ENCODE data around the gene GULP1.

DNA sequence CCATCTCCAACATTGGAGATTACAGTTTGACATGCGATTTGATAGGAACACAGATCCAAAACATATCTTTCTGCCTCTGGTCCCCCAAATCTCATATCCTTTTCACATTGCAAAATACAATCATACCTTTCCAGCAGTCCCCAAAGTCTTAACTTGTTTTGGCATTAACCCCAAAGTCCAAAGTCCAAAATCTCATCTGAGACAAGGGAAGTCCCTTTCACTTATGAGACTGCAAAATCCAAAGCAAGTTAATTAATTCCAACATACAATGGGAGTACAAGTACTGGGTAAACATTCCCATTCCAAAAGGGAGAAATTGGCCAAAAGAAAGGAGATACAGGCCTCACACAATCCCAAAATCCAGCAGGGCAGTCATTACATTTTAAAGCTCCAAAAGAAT is 265.4 kb downstream of the GULP1 start:
- TF ChIP-seq, protein P1, sequence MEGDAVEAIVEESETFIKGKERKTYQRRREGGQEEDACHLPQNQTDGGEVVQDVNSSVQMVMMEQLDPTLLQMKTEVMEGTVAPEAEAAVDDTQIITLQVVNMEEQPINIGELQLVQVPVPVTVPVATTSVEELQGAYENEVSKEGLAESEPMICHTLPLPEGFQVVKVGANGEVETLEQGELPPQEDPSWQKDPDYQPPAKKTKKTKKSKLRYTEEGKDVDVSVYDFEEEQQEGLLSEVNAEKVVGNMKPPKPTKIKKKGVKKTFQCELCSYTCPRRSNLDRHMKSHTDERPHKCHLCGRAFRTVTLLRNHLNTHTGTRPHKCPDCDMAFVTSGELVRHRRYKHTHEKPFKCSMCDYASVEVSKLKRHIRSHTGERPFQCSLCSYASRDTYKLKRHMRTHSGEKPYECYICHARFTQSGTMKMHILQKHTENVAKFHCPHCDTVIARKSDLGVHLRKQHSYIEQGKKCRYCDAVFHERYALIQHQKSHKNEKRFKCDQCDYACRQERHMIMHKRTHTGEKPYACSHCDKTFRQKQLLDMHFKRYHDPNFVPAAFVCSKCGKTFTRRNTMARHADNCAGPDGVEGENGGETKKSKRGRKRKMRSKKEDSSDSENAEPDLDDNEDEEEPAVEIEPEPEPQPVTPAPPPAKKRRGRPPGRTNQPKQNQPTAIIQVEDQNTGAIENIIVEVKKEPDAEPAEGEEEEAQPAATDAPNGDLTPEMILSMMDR (IDR thresholded peaks at IDR 0.05): no peak
- no peak for TF ChIP-seq POLR2A (IDR thresholded peaks at IDR 0.05)

Measured in testis (tissue), 2 donors.